Lower leg skin (tissue), 3 donors: ENCODE measurements around the gene STRN4.

ENCODE experiments used
- CTCF ChIP-seq, 3 donors: fragments of 450-650 bp; IDR thresholded peaks; one replicate each; pipeline ENCODE4 v1.5.1; 2016; ENCODE audit warnings: antibody characterized with exemption in 3 of 3, mild to moderate bottlenecking in 3 of 3, moderate library complexity in 2 of 3
- POLR2A ChIP-seq, 2 donors: fragments of 450-650 bp; IDR thresholded peaks; one replicate each; pipeline ENCODE4 v1.6.1; 2016 to 2017; ENCODE audit warnings: antibody characterized with exemption in 2 of 2, mild to moderate bottlenecking in 1 of 2, moderate library complexity in 1 of 2

DNA sequence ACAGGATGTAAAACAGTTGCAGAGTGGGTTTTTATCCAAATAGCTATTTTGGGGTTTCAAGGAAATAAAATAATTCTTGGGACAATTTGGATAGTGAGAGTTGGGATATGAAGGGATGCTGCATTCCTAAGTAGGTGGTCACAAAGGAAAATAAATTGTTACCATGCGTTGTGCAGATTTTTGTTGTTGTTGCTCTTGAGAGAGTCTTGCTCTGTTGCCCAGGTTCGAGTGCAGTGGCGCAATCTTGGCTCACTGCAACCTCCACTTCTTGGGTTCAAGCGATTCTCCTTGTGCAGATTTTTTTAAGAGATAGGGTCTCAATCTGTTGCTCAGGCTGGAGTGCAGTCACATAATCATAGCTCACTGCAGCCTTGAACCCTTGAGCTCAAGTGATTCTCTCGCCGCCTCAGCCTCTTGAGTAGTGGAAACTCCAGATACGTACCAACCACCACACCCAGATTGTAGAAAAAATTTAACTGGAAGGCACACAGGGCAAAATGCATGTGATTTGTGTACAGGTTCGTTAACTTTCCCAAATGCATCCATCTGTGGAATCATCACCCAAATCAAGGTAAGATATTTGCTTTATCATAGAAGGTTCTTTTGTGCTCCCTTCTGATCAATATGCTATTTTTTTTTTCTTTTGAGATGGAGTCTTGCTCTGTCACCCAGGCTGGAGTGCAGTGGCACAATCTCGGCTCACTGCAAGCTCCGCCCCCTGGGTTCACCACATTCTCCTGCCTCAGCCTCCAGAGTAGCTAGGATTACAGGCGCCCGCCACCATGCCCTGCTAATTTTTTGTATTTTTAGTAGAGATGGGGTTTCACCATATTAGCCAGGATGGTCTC is 26.1 kb upstream of the STRN4 start:
- no peak for TF ChIP-seq CTCF (IDR thresholded peaks at IDR 0.05)
- no peak for TF ChIP-seq POLR2A (IDR thresholded peaks at IDR 0.05)
